ENCODE measurements around the gene ATP6V1B1.

ATP6V1B1 gene

DNA sequence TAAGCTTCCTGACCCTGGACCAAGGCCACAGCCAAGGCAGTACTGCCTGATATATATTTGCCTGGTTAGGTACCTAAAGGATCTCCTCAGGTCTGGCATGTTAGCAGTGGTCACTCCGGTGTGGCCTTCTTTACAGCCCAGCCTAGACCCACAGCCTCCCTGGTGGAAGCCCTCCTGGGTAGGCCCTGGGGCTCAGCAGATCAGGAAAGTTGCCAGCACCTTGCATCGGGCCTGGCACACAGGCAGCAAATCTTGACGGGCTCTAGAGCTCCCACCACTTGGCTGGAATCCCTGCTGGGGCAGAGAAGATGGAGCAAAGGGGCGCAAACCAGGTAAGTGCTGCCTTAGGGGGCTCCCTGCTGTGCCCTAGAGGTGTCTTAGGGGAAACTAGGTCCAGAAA is 40.9 kb upstream of the ATP6V1B1 start:
- TF ChIP-seq, protein P1, sequence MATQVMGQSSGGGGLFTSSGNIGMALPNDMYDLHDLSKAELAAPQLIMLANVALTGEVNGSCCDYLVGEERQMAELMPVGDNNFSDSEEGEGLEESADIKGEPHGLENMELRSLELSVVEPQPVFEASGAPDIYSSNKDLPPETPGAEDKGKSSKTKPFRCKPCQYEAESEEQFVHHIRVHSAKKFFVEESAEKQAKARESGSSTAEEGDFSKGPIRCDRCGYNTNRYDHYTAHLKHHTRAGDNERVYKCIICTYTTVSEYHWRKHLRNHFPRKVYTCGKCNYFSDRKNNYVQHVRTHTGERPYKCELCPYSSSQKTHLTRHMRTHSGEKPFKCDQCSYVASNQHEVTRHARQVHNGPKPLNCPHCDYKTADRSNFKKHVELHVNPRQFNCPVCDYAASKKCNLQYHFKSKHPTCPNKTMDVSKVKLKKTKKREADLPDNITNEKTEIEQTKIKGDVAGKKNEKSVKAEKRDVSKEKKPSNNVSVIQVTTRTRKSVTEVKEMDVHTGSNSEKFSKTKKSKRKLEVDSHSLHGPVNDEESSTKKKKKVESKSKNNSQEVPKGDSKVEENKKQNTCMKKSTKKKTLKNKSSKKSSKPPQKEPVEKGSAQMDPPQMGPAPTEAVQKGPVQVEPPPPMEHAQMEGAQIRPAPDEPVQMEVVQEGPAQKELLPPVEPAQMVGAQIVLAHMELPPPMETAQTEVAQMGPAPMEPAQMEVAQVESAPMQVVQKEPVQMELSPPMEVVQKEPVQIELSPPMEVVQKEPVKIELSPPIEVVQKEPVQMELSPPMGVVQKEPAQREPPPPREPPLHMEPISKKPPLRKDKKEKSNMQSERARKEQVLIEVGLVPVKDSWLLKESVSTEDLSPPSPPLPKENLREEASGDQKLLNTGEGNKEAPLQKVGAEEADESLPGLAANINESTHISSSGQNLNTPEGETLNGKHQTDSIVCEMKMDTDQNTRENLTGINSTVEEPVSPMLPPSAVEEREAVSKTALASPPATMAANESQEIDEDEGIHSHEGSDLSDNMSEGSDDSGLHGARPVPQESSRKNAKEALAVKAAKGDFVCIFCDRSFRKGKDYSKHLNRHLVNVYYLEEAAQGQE (IDR thresholded peaks at IDR 0.05; ENCODE audit: low read depth) = no peak
- TF ChIP-seq TAF1 (IDR thresholded peaks at IDR 0.05; ENCODE audit: low read depth) (no peak), EP300 (IDR thresholded peaks at IDR 0.05; ENCODE audit: borderline replicate concordance) (no peak), NFIC (IDR thresholded peaks at IDR 0.05) (no peak), EGR1 (IDR thresholded peaks at IDR 0.05) (no peak), TCF12 (IDR thresholded peaks at IDR 0.05; ENCODE audit: low read depth) (no peak), ZBTB7A (IDR thresholded peaks at IDR 0.05; ENCODE audit: low read depth) (no peak), FOXM1 (IDR thresholded peaks at IDR 0.05; ENCODE audit: borderline replicate concordance, low read depth) (no peak), YY1 (IDR thresholded peaks at IDR 0.05; ENCODE audit: low read depth) (no peak), CEBPB (IDR thresholded peaks at IDR 0.05) (no peak)

- TF ChIP-seq ZBTB7A (IDR thresholded peaks at IDR 0.05; ENCODE audit: low read depth) (no peak), NFIC (IDR thresholded peaks at IDR 0.05) (no peak), EP300 (IDR thresholded peaks at IDR 0.05; ENCODE audit: borderline replicate concordance) (no peak)
- TF ChIP-seq, protein P2, sequence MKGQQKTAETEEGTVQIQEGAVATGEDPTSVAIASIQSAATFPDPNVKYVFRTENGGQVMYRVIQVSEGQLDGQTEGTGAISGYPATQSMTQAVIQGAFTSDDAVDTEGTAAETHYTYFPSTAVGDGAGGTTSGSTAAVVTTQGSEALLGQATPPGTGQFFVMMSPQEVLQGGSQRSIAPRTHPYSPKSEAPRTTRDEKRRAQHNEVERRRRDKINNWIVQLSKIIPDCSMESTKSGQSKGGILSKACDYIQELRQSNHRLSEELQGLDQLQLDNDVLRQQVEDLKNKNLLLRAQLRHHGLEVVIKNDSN (IDR thresholded peaks at IDR 0.05) = no peak
Observed at GRCh38 chr2:70895249-70895648, 40.5 kb upstream of the ATP6V1B1 start.

- TF ChIP-seq FOXM1 (IDR thresholded peaks at IDR 0.05; ENCODE audit: borderline replicate concordance, low read depth) (no peak), CEBPB (IDR thresholded peaks at IDR 0.05) (no peak), TCF12 (IDR thresholded peaks at IDR 0.05; ENCODE audit: low read depth) (no peak), TAF1 (IDR thresholded peaks at IDR 0.05; ENCODE audit: low read depth) (no peak), MAX (IDR thresholded peaks at IDR 0.05) (no peak)
- TF ChIP-seq, protein P1 (IDR thresholded peaks at IDR 0.05; ENCODE audit: low read depth) = no peak
Observed at GRCh38 chr2:70895998-70896764, 39.5 kb upstream of the ATP6V1B1 start.

DNA sequence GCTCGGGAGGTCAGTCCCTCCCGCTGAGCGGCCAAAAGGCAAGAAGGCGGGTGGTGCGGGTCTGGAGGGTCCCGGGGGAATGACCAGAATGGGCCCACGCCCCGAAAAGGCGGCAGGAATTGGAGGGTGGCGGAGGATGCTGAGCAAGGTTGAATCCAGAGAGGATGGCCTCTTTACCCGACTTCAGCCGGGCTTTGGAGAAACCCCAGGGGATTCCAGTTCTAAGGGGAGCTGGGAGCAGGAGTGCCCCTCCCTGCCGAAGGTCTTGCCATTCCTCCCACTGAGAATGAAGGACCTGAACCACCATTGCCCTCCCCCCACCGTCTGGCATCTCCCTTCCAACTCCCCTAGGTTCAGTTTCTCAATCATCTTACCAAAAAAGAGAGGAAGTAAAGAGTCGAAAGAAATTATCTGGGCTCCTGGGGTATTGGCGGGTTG is 38.9 kb upstream of the ATP6V1B1 start:
- TF ChIP-seq EGR1 (IDR thresholded peaks at IDR 0.05) (no peak), CREB1 (IDR thresholded peaks at IDR 0.05; ENCODE audit: low read depth) (no peak), CEBPB (IDR thresholded peaks at IDR 0.05) (no peak), MAX (IDR thresholded peaks at IDR 0.05) (no peak), YY1 (IDR thresholded peaks at IDR 0.05; ENCODE audit: low read depth) (no peak), FOXM1 (IDR thresholded peaks at IDR 0.05; ENCODE audit: borderline replicate concordance, low read depth) (no peak), TAF1 (IDR thresholded peaks at IDR 0.05; ENCODE audit: low read depth) (no peak)
- TF ChIP-seq, protein P2 (IDR thresholded peaks at IDR 0.05) = no peak

DNA sequence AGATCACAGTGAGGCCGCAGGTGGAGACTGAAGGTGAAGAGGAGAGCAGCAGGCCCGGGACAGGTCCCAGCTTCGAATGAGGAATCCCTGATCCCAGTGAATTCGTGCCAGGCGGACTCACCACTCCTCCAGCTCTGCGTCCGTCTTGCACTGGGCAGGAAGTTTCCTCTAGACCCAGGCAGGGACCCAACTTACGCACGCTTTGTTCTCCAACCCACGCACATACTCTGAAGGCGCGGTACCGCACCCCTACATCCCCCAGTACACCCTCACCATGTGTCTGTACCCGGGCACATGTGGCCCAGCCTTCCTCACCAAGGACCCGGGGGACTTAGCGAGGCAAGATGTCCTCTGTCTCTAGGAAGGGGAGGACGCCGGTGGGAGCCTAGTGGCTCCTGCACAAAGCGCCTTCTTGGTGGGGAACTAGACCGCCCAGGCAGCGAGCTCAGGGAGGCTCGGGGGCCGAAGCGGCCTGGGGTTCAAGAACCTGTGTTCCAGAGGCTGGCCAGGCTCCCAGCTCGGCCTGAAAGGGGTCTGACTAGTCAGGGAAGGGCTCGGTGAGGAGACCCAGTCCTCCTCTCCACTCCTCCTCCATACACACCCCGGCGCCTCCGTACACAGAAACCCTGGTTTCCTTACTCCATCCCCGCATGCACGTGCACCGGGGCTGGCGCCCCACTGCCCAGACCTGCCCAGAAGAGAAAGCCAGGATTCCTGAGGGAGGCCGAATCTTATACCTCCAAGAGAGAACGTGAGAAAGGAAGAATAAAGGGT is 38.3 kb upstream of the ATP6V1B1 start:
- TF ChIP-seq, protein P1 (IDR thresholded peaks at IDR 0.05; ENCODE audit: low read depth) = no peak
- TF ChIP-seq CREB1 (IDR thresholded peaks at IDR 0.05; ENCODE audit: low read depth) (no peak), MAX (IDR thresholded peaks at IDR 0.05) (no peak), ZBTB7A (IDR thresholded peaks at IDR 0.05; ENCODE audit: low read depth) (no peak), TEAD4 (IDR thresholded peaks at IDR 0.05) (no peak), TAF1 (IDR thresholded peaks at IDR 0.05; ENCODE audit: low read depth) (no peak), NFIC (IDR thresholded peaks at IDR 0.05) (no peak), RAD21 (IDR thresholded peaks at IDR 0.05; ENCODE audit: low read depth) (no peak), YY1 (IDR thresholded peaks at IDR 0.05; ENCODE audit: low read depth) (no peak), FOXM1 (IDR thresholded peaks at IDR 0.05; ENCODE audit: borderline replicate concordance, low read depth) (no peak), TCF12 (IDR thresholded peaks at IDR 0.05; ENCODE audit: low read depth) (no peak), EGR1 (IDR thresholded peaks at IDR 0.05) (no peak), EP300 (IDR thresholded peaks at IDR 0.05; ENCODE audit: borderline replicate concordance) (no peak), CEBPB (IDR thresholded peaks at IDR 0.05) (no peak)
- TF ChIP-seq, protein P2 (IDR thresholded peaks at IDR 0.05) = no peak
